ENCODE measurements around the gene PRRT3.
"Not testable (repeated sequence)": the region's sequence is repeated elsewhere in the genome, so short reads cannot be mapped to it uniquely, and the experiment has no call there.

GRCh38 chr3:9900965-9901415 is 51.2 kb downstream of the PRRT3 start:
- TF ChIP-seq, protein P1, sequence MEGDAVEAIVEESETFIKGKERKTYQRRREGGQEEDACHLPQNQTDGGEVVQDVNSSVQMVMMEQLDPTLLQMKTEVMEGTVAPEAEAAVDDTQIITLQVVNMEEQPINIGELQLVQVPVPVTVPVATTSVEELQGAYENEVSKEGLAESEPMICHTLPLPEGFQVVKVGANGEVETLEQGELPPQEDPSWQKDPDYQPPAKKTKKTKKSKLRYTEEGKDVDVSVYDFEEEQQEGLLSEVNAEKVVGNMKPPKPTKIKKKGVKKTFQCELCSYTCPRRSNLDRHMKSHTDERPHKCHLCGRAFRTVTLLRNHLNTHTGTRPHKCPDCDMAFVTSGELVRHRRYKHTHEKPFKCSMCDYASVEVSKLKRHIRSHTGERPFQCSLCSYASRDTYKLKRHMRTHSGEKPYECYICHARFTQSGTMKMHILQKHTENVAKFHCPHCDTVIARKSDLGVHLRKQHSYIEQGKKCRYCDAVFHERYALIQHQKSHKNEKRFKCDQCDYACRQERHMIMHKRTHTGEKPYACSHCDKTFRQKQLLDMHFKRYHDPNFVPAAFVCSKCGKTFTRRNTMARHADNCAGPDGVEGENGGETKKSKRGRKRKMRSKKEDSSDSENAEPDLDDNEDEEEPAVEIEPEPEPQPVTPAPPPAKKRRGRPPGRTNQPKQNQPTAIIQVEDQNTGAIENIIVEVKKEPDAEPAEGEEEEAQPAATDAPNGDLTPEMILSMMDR (IDR thresholded peaks at IDR 0.05) = not testable (repeated sequence)
- not testable (repeated sequence) for TF ChIP-seq POLR2A (IDR thresholded peaks at IDR 0.05)
